GM18517 (cell line): ENCODE results near the gene SLC24A2.
"Not testable (repeated sequence)": the region's sequence is repeated elsewhere in the genome, so short reads cannot be mapped to it uniquely, and the experiment has no call there.

ENCODE experiments used
- ATAC-seq: cut with Tn5 transposase; IDR thresholded peaks from one replicate; pipeline ENCODE4 v1.9.1; 2021; ENCODE audit warnings: mild to moderate bottlenecking, moderate library complexity; ENCODE audit not compliant: unreplicated experiment

The SLC24A2 gene

GRCh38 chr9:19788614-19789271, at the start of gene SLC24A2:
SLC24A2 (minus strand) TSS chr9:19789037.
- ATAC-seq, result no peak

DNA sequence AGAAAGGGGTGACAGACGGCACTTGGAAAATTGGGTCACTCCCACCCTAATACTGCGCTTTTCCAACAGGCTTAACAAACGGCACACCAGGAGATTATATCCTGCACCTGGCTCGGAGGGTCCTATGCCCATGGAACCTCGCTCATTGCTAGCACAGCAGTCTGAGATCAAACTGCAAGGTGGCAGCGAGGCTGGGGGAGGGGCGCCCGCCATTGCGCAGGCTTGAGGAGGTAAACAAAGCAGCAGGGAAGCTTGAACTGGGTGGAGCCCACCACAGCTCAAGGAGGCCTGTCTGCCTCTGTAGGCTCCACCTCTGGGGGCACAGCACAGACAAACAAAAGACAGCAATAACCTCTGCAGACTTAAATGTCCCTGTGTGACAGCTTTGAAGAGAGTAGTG, 44.5 kb upstream of the SLC24A2 start:
- ATAC-seq, result not testable (repeated sequence)

DNA sequence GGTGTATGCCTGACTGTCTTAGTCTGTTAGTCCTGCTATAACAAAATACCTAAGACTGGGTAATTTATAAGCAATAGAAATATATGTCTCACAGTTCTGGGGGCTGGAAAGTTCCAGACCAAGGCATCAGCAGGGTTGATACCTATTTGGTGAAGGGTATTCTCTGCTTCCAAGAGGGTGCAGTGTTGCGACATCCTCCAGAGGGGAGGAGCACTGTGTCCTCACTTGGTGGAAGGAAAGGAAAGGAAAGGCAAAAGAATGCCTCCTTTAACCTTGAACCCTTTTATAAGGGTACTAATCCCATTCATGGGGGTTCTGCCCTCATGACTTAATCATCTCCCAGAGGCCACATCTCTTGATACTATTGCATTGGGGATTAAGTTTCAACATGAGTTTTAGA, 42.0 kb upstream of the SLC24A2 start:
- no peak for ATAC-seq

DNA sequence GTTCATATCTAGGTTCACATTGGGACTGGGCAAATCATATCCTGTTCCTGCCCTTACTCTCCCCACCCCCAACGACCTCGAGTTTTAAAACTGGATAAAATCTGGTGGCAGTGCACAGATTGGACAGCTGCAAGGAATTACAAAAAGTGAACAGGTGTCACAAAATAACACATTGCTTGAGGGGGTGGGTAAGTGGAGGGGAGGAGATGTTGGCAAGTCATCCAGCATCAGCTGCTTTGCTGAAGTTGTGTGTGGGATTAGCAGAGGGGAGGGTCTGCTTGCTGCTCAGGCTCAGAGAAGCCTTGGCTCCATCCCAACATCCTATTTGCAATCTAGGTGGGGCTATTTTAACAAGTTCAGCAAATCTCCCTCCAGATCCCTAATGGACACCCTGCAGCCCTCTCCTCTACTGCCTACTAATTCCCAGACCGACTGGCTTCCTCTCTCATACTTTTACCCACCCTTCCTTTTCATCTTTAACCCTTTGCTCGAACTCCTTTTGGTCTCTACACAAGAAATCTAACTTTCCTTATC, 39.8 kb upstream of the SLC24A2 start:
- no peak for ATAC-seq

DNA sequence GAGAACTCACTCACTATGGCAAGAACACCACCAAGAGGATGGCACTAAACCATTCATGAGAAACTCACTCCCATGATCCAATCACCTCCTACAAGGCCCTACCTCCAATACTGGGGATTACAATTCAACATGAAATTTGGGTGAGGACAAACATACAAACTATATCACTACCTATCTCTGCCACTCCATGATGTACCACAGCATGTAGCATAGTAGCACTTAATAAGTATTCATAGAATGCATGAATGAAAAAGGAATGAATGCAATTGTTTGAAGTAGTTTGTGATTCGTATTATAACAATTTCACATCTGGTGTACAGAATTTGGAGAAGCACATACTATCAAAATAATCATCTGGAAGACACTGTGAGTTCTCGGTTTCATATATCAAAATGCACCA, 27.9 kb upstream of the SLC24A2 start:
- ATAC-seq, result no peak

GRCh38 chr9:19812194-19812593, 23.4 kb upstream of the SLC24A2 start:
- ATAC-seq, result no peak

DNA sequence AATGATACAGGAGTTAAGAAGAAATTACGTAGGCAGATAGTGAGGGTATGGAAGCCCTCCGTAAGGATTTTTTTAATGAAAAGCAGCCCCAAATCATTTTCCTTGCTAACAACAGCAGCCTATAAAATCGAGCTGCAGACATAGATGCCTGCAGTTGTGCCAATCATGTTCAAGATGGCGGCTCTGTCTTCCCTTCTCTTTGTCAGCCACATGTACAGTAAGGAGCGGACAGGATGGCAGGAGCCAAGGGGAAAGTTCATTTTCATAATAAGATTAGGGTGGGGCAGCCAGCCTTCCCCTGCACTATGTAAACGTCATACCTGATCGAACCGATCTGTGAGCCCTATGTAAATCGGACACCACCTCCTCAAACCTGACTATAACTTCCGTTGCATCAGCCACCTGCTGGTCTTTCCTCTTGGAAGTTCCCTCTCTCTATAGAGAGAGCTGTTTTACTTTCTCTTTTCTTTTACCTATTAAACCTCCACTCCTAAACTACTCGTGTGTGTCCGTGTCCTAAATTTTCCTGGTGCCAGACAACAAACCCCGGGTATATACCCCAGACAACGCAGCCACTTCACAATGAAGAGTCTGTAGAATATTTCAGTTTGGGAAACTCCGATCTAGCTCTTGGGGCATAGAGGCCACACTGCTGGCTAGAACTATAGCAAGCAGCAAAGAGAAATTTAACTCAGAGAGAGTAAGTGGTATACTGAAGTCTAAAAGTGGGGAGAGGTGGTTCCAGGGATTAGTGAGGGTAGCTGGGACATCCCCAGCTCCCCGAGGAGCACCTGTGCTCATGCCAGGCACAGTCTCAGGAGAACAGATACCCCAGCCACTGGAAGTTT, 20.8 kb upstream of the SLC24A2 start:
- no peak for ATAC-seq

DNA sequence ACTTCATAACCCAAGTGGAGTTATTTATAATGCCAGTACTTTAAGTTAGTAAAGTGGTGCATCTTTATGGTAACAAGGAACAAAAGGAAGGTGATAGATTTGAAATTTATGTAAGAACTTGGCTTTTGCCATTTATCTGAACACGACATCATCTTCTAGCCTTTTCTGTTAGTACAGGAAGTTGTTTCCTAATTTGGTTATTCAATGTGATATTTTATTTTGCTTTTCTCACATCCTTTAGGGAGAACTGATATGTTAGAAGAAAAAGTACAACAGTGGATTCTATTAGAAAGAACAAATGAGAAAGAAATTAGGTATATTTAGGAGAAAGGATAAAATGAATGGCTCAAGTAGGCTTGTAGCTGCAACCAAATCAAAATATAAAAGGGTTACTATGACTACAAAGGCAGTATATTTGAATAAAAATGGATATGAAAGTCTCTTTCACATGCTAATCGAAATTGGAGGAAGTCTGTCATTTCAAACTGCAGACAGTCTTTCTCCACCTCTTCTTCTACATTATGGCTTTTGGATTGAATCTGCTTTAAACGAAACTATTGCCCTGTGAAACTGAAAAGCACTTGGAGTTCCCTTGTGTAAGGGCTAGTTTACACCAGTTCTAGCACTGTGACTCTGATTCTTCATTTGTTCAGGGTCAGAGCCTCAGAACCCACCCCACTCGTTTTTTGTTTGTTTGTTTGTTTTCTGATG, 18.5 kb upstream of the SLC24A2 start:
- no peak for ATAC-seq

DNA sequence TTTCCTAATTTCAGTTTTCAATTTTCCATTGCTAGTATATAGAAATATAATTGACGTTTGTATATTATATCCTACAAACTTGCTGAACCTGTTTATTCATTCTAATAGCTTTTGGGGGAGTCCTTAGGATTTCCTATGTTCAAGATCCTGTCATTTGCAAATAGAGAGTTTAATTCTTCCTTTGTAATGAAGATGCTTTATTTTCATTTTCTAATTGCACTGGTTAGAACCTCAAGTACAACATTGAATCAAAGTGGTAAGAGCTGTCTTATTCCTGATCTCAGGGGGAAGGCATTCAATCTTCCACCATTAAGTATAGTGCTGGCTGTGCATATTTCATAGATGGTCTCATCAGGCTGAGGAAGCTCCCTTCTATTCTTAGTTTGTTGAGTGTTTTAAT, 15.6 kb upstream of the SLC24A2 start:
- no peak for ATAC-seq

- ATAC-seq, result no peak
Measured at GRCh38 chr9:19800884-19801283, 12.0 kb upstream of the SLC24A2 start.

- ATAC-seq, result no peak
Measured at GRCh38 chr9:19799784-19800183, 10.9 kb upstream of the SLC24A2 start.

GRCh38 chr9:19788152-19788551, 685 bp downstream of the SLC24A2 start:
- no peak for ATAC-seq

- ATAC-seq, result no peak
Measured at GRCh38 chr9:19787672-19788071, 1.2 kb downstream of the SLC24A2 start.

GRCh38 chr9:19785230-19785629, 3.6 kb downstream of the SLC24A2 start:
- no peak for ATAC-seq

GRCh38 chr9:19784136-19784535, 4.7 kb downstream of the SLC24A2 start:
- ATAC-seq, result no peak

DNA sequence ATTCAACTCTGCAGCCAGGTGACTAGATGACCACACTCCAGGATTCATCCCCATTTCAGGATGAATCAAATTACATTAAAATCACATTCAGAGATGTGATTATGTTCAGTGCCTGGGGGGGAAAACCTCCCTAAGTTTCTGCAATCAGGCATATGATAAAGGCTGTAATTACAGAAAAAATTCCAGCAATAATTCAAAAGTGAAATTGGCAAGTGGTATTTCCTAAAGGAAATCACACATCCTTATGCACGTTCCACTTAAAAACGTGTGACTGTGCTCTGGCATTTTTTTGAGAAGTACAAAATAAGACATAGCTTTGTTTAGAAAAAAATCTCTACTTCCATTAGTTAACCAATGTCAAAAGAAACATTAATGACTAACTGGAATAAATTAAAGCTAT, 5.3 kb downstream of the SLC24A2 start:
- no peak for ATAC-seq

- no peak for ATAC-seq
Measured at GRCh38 chr9:19782005-19782404, 6.8 kb downstream of the SLC24A2 start.

GRCh38 chr9:19781240-19781639, 7.6 kb downstream of the SLC24A2 start:
- ATAC-seq, result no peak

DNA sequence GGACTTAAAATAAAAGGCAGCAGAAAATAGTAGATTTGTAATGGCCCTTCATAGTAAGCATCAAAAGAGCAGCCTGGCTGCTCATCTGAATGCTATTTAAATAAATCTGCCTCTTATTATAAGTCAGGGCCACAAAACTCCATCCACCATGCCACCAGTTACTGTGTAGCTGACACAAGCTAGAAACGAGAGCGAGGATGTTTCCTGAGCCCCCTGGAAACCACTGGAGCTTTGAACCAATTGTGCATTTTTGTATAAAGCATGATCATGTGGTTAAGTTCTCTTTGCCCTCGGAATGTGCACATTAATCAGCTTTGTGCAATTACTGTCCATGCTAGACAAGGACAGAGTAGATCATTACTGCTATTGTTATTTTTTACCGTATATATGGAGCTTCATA, 17.4 kb downstream of the SLC24A2 start:
- ATAC-seq, result no peak

- no peak for ATAC-seq
Measured at GRCh38 chr9:19770973-19771372, 17.9 kb downstream of the SLC24A2 start.

- no peak for ATAC-seq
Measured at GRCh38 chr9:19769213-19769612, 19.6 kb downstream of the SLC24A2 start.

DNA sequence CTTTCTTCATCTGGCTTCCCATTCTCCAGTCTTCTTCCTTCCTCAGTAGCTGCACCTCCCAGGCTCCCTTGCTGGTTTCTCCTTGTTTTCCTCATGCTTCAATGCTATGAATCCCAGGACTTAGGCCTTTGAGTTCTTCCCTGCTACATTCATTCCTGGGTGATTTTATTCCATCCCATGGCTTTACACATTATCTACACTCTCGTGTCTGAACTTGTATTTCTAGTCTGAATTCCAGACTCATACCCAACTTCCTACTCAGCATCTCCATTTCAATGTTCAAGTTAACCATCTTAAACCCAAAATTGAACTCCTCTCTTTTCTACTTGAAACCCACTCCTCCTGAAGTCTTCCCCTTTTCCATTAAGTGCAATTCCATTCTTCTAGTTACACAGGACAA, 20.0 kb downstream of the SLC24A2 start:
- ATAC-seq, result no peak
